ENCODE results near the gene ITGAL.
A peak's percentile ranks its signal among the peaks of the same experiment; 100 is the strongest.

ITGAL gene

GRCh38 chr16:30555315-30556124 is 83.0 kb downstream of the ITGAL start:
- H3K4me2 ChIP-seq (ENCODE audit: low read depth, low read length), result no peak overlapping the region
- H3K9ac ChIP-seq (ENCODE audit: low read length), result no peak overlapping the region
- H3K27me3 ChIP-seq (replicated peaks; ENCODE audit: insufficient read depth, low read length), result no peaks in the 10 kb centered on the region
- no peak for DNase-seq
- no peaks in the 10 kb centered on the region for H3K9me2 ChIP-seq (replicated peaks; ENCODE audit: insufficient read depth, low read length)
- peaks cover 10% of the 10 kb centered on the region for H3F3A ChIP-seq (ENCODE audit: insufficient read depth, low read length)
- no peaks in the 10 kb centered on the region for H3K4me1 ChIP-seq (ENCODE audit: low read length)
- no peak overlapping the region for H3K27ac ChIP-seq (ENCODE audit: low read length)
- H3K36me3 ChIP-seq (replicated peaks; ENCODE audit: insufficient read depth, low read length), result no peaks in the 10 kb centered on the region
- no peak overlapping the region for H2AFZ ChIP-seq (ENCODE audit: low read length)
- no peak overlapping the region for H3K4me3 ChIP-seq (ENCODE audit: low read length)
- no peaks in the 10 kb centered on the region for H4K20me1 ChIP-seq (ENCODE audit: insufficient read depth, low read length)
- TF ChIP-seq EZH2phosphoT487 (IDR thresholded peaks at IDR 0.05; ENCODE audit: low read length), result no peak
- no peak for TF ChIP-seq EZH2 (optimal IDR thresholded peaks at IDR 0.05; ENCODE audit: low read depth, low read length)
- TF ChIP-seq CTCF (IDR thresholded peaks at IDR 0.05; ENCODE audit: low read length), result no peak
- H3K9me3 ChIP-seq (replicated peaks; ENCODE audit: insufficient read depth, low read length), result no peaks in the 10 kb centered on the region
- peaks cover 30% of the 10 kb centered on the region for H3K79me2 ChIP-seq (ENCODE audit: low read length)

GRCh38 chr16:30556125-30556473 is 83.6 kb downstream of the ITGAL start:
- H3K27ac ChIP-seq (ENCODE audit: low read length), result no peak overlapping the region
- no peaks in the 10 kb centered on the region for H3K27me3 ChIP-seq (replicated peaks; ENCODE audit: insufficient read depth, low read length)
- no peaks in the 10 kb centered on the region for H3K9me3 ChIP-seq (replicated peaks; ENCODE audit: insufficient read depth, low read length)
- no peak for DNase-seq
- H3K9ac ChIP-seq (ENCODE audit: low read length), result no peak overlapping the region
- no peaks in the 10 kb centered on the region for H3K4me1 ChIP-seq (ENCODE audit: low read length)
- H3K36me3 ChIP-seq (replicated peaks; ENCODE audit: insufficient read depth, low read length), result no peaks in the 10 kb centered on the region
- no peak overlapping the region for H2AFZ ChIP-seq (ENCODE audit: low read length)
- H4K20me1 ChIP-seq (ENCODE audit: insufficient read depth, low read length), result no peaks in the 10 kb centered on the region
- H3F3A ChIP-seq (ENCODE audit: insufficient read depth, low read length), result peaks cover 10% of the 10 kb centered on the region
- TF ChIP-seq EZH2 (optimal IDR thresholded peaks at IDR 0.05; ENCODE audit: low read depth, low read length) (no peak), EZH2phosphoT487 (IDR thresholded peaks at IDR 0.05; ENCODE audit: low read length) (no peak), CTCF (IDR thresholded peaks at IDR 0.05; ENCODE audit: low read length) (no peak)
- no peaks in the 10 kb centered on the region for H3K9me2 ChIP-seq (replicated peaks; ENCODE audit: insufficient read depth, low read length)
- no peak overlapping the region for H3K4me3 ChIP-seq (ENCODE audit: low read length)
- no peak overlapping the region for H3K4me2 ChIP-seq (ENCODE audit: low read depth, low read length)
- peaks cover 30% of the 10 kb centered on the region for H3K79me2 ChIP-seq (ENCODE audit: low read length)

GRCh38 chr16:30557707-30557956 is 85.1 kb downstream of the ITGAL start:
- DNase-seq, result peak; percentile 52
- Histone ChIP-seq H3K36me3 (replicated peaks; ENCODE audit: insufficient read depth, low read length) (no peaks in the 10 kb centered on the region), H3K9ac (ENCODE audit: low read length) (peak overlapping the region; percentile 90), H2AFZ (ENCODE audit: low read length) (peak overlapping the region; percentile 94), H3K79me2 (ENCODE audit: low read length) (peaks cover 30% of the 10 kb centered on the region), H4K20me1 (ENCODE audit: insufficient read depth, low read length) (no peaks in the 10 kb centered on the region), H3K4me2 (ENCODE audit: low read depth, low read length) (peak overlapping the region; percentile 76), H3K9me3 (replicated peaks; ENCODE audit: insufficient read depth, low read length) (no peaks in the 10 kb centered on the region), H3K27me3 (replicated peaks; ENCODE audit: insufficient read depth, low read length) (no peaks in the 10 kb centered on the region), H3K9me2 (replicated peaks; ENCODE audit: insufficient read depth, low read length) (no peaks in the 10 kb centered on the region), H3F3A (ENCODE audit: insufficient read depth, low read length) (peaks cover 10% of the 10 kb centered on the region), H3K4me3 (ENCODE audit: low read length) (peak overlapping the region; percentile 80), H3K27ac (ENCODE audit: low read length) (peak overlapping the region; percentile 83; the same call in 1 of the 2 replicates), H3K4me1 (ENCODE audit: low read length) (no peaks in the 10 kb centered on the region)
- TF ChIP-seq EZH2 (optimal IDR thresholded peaks at IDR 0.05; ENCODE audit: low read depth, low read length) (no peak), CTCF (IDR thresholded peaks at IDR 0.05; ENCODE audit: low read length) (no peak), EZH2phosphoT487 (IDR thresholded peaks at IDR 0.05; ENCODE audit: low read length) (no peak)

Measured in MM.1S (cell line).